SK-N-SH treated with all-trans-retinoic acid at 6 μM for 48 hours (cell line): ENCODE data around the gene TNK2.

Experiments used
- ARNTL ChIP-seq: fragments of 450-650 bp; formaldehyde crosslinking; IDR thresholded peaks from 2 replicates; pipeline ENCODE4 v1.5.0; 2020; ENCODE audit warnings: low read depth, mild to moderate bottlenecking, moderate library complexity, borderline replicate concordance
- CREB5 ChIP-seq: fragments of 250-450 bp; sonication (Bioruptor Pico); IDR thresholded peaks from 2 replicates; pipeline ENCODE4 v1.5.1; 2020; ENCODE audit warnings: low read depth, mild to moderate bottlenecking, moderate library complexity
- CSDC2 ChIP-seq: fragments of 250-450 bp; sonication (Bioruptor Pico); IDR thresholded peaks from 2 replicates; pipeline ENCODE4 v1.5.0; 2020; ENCODE audit warnings: mild to moderate bottlenecking, moderate library complexity
- CSRNP3 ChIP-seq: fragments of 250-450 bp; sonication (Bioruptor Pico); IDR thresholded peaks from 2 replicates; pipeline ENCODE4 v1.5.1; 2021; ENCODE audit warnings: mild to moderate bottlenecking, moderate library complexity
- GLIS3 ChIP-seq: fragments of 250-450 bp; sonication (Bioruptor Pico); IDR thresholded peaks from 2 replicates; pipeline ENCODE4 v1.5.0; 2020; ENCODE audit warnings: mild to moderate bottlenecking, moderate library complexity
- POU6F1 ChIP-seq: fragments of 250-450 bp; sonication (Bioruptor Pico); IDR thresholded peaks from 2 replicates; pipeline ENCODE4 v1.8.0; 2021; ENCODE audit warnings: low read depth, mild to moderate bottlenecking, moderate library complexity, borderline replicate concordance
- PPARA ChIP-seq: fragments of 250-450 bp; sonication (Bioruptor Pico); IDR thresholded peaks from 2 replicates; pipeline ENCODE4 v1.5.0; 2020; ENCODE audit warnings: mild to moderate bottlenecking, borderline replicate concordance
- RARB ChIP-seq: fragments of 250-450 bp; sonication (Bioruptor Pico); IDR thresholded peaks from 2 replicates; pipeline ENCODE4 v1.8.0; 2021; ENCODE audit warnings: mild to moderate bottlenecking, moderate library complexity
- ZC3H10 ChIP-seq: fragments of 250-450 bp; sonication (Bioruptor Pico); IDR thresholded peaks from 2 replicates; pipeline ENCODE4 v1.5.1; 2021; ENCODE audit warnings: mild to moderate bottlenecking, moderate library complexity
- ZFP3 ChIP-seq: fragments of 250-450 bp; sonication (Bioruptor Pico); IDR thresholded peaks from 2 replicates; pipeline ENCODE4 v1.5.0; 2020; ENCODE audit warnings: mild to moderate bottlenecking, moderate library complexity
- ZFP30 ChIP-seq: fragments of 450-650 bp; formaldehyde crosslinking; IDR thresholded peaks from 2 replicates; pipeline ENCODE4 v1.5.0; 2022; ENCODE audit warnings: mild to moderate bottlenecking, moderate library complexity
- ZNF70 ChIP-seq: fragments of 450-650 bp; formaldehyde crosslinking; IDR thresholded peaks from 2 replicates; pipeline ENCODE4 v1.5.0; 2020; ENCODE audit warnings: mild to moderate bottlenecking, moderate library complexity
- TF ChIP-seq, protein P1 (sequence below): fragments of 250-450 bp; sonication (Bioruptor Pico); IDR thresholded peaks from 2 replicates; pipeline ENCODE4 v1.8.0; 2020; ENCODE audit warnings: mild to moderate bottlenecking, moderate library complexity, borderline replicate concordance

- no peak for TF ChIP-seq CSRNP3 (CRISPR knock-in tag)
- no peak for TF ChIP-seq ZFP30 (CRISPR knock-in tag)
- TF ChIP-seq, protein P1, sequence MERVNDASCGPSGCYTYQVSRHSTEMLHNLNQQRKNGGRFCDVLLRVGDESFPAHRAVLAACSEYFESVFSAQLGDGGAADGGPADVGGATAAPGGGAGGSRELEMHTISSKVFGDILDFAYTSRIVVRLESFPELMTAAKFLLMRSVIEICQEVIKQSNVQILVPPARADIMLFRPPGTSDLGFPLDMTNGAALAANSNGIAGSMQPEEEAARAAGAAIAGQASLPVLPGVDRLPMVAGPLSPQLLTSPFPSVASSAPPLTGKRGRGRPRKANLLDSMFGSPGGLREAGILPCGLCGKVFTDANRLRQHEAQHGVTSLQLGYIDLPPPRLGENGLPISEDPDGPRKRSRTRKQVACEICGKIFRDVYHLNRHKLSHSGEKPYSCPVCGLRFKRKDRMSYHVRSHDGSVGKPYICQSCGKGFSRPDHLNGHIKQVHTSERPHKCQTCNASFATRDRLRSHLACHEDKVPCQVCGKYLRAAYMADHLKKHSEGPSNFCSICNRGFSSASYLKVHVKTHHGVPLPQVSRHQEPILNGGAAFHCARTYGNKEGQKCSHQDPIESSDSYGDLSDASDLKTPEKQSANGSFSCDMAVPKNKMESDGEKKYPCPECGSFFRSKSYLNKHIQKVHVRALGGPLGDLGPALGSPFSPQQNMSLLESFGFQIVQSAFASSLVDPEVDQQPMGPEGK (CRISPR knock-in tag), result no peak
- no peak for TF ChIP-seq GLIS3
- no peak for TF ChIP-seq POU6F1 (CRISPR knock-in tag)
- no peak for TF ChIP-seq ARNTL (CRISPR knock-in tag)
- no peak for TF ChIP-seq PPARA (CRISPR knock-in tag)
- no peak for TF ChIP-seq ZC3H10
- TF ChIP-seq CREB5 (CRISPR knock-in tag), result no peak
- TF ChIP-seq ZFP3 (CRISPR knock-in tag), result no peak
- TF ChIP-seq ZNF70 (CRISPR knock-in tag), result no peak
- no peak for TF ChIP-seq RARB
- no peak for TF ChIP-seq CSDC2 (CRISPR knock-in tag)
These were observed 5.0 kb upstream of the TNK2 start for GRCh38 chr3:195913382-195913781.
